Tibial nerve (tissue), 4 donors: ENCODE data around the gene ZBTB40. TPM values are rescaled to one million over a fixed set of nuclear protein-coding genes. Genes with fewer than 3 reads are reported as not detected.

Source experiments
- DNase-seq, 2 donors: peaks; one replicate each; pipeline ENCODE4 v3.0.0-alpha.2; 2019; ENCODE audit warnings: low spot score in 2 of 2
- H3K27ac ChIP-seq, 4 donors: fragments of 200-600 bp; sonication (generic) in 3 of 4; one replicate each; pipeline ENCODE4 v1.5.1; 2017 to 2019; ENCODE audit warnings: mild to moderate bottlenecking in 1 of 4
- H3K27me3 ChIP-seq, 2 donors: fragments of 200-600 bp; sonication (generic) in 1 of 2; one replicate each; pipeline versions ENCODE4 v1.5.1 to v1.6.0; 2017 to 2019
- H3K36me3 ChIP-seq, 3 donors: fragments of 200-600 bp; sonication (generic); one replicate each; pipeline ENCODE4 v1.5.1; 2018 to 2019
- H3K4me1 ChIP-seq, 4 donors: fragments of 200-600 bp; sonication (generic) in 3 of 4; one replicate each; pipeline ENCODE4 v1.5.1; 2017 to 2019
- H3K4me3 ChIP-seq, 4 donors: fragments of 200-600 bp; sonication (generic) in 3 of 4; one replicate each; pipeline ENCODE4 v1.5.1; 2017 to 2019; ENCODE audit warnings: mild to moderate bottlenecking in 1 of 4, moderate library complexity in 1 of 4
- H3K9me3 ChIP-seq, 4 donors: fragments of 200-600 bp; sonication (generic) in 3 of 4; one replicate each; pipeline ENCODE4 v1.5.1; 2017 to 2019
- EP300 ChIP-seq, 2 donors: sonication (generic); formaldehyde crosslinking; IDR thresholded peaks; one replicate each; pipeline ENCODE4 v1.6.1; 2017; ENCODE audit warnings: antibody characterized with exemption in 2 of 2, mild to moderate bottlenecking in 1 of 2
- POLR2A ChIP-seq, 2 donors: fragments of 450-650 bp; IDR thresholded peaks; one replicate each; pipeline ENCODE4 v1.6.1; 2017; ENCODE audit warnings: antibody characterized with exemption in 2 of 2, mild to moderate bottlenecking in 2 of 2, moderate library complexity in 2 of 2
- WGBS, 2 donors: methylation state at CpG; one replicate each; pipeline ENCODE4 v1.1.5; 2018; 5-methylcytosine and 5-hydroxymethylcytosine counted together
- total RNA-seq, 4 donors: library from RNA; depleted of rRNA; stranded (reverse); fragments of >200 nt; gene quantifications; one replicate each; pipeline ENCODE4 v1.1.0, GENCODE V29; 2016
- TF ChIP-seq, protein P1 (sequence below), 5 experiments: fragments of 200-600 bp in 3 of 5; fragments of 450-650 bp in 2 of 5; sonication (generic) in 3 of 5; IDR thresholded peaks; one replicate each; pipeline ENCODE4 v1.5.1; 2016 to 2019; ENCODE audit warnings: antibody characterized with exemption in 5 of 5, mild to moderate bottlenecking in 3 of 5, moderate library complexity in 2 of 5

The ZBTB40 gene
- total RNA-seq, 4 donors from 2014 or later, result 17.8 to 21.2 (median 18.2) TPM

DNA sequence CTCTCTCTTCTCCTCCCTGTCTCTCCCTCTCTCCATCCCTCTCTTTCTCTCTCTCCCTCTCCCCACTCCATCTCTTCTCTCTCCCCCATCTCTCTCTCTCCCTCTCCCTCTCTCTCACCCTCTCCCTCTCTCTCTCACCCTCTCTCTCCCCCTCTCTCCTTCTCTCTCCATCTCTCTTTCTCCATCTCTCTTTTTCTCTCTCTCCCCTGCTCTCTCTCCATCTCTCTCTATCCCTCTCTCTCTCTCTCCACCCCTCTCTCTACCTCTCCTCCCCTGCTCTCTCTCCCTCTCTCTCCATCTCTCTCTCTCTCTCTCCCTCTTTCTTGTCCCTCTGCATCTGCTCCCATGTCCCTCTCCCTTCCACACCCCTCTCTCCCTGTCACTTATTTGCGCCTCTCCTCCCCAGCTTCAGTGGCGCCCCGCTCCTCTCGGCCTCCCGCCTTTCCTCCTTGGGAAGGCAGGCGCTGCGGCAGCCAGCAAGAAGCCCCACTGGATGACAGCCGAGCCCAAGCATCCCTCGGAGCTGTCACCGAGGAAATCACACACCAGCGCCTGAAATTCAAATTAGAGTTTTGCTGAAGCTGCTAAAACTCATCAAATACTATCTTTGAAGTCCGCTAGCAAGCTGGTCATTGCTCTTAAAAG, 96.3 kb downstream of the ZBTB40 start:
- H3K9me3 ChIP-seq, result no peaks in the 10 kb centered on the region
- no peak overlapping the region for H3K4me3 ChIP-seq
- no peak for DNase-seq

DNA sequence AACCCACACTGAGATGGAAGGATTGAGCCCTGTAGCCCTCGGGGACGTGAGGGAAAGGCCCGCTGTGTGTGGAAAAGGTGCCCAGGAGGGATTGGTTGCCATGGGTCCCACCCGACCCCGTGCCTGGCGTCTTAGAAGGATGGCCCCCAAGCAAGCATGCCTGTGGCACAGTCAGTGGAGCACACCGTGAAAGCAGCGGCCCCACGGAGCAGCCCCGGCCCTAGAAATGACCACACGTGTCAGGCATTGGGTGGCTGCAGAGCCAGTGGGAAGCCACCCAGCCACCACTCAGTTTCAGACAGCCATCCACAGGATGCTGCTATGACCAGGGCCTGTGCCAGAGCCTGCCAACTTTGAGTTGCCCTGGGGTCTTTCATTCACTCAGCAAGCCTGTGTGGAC, 98.4 kb downstream of the ZBTB40 start:
- Histone ChIP-seq H3K36me3 (no peaks in the 10 kb centered on the region), H3K4me1 (peaks cover 0 to 8% (median 0%) of the 10 kb centered on the region in 4 donors), H3K27ac (no peak overlapping the region), H3K9me3 (no peaks in the 10 kb centered on the region), H3K4me3 (no peak overlapping the region), H3K27me3 (peaks cover 0 to 90% of the 10 kb centered on the region in 2 donors)
- 90 to 92% methylated on average over 9 of the region's 11 CpGs for WGBS, 2 donors
- TF ChIP-seq EP300 (IDR thresholded peaks at IDR 0.05) (no peak), POLR2A (IDR thresholded peaks at IDR 0.05) (no peak)
- TF ChIP-seq, protein P1, sequence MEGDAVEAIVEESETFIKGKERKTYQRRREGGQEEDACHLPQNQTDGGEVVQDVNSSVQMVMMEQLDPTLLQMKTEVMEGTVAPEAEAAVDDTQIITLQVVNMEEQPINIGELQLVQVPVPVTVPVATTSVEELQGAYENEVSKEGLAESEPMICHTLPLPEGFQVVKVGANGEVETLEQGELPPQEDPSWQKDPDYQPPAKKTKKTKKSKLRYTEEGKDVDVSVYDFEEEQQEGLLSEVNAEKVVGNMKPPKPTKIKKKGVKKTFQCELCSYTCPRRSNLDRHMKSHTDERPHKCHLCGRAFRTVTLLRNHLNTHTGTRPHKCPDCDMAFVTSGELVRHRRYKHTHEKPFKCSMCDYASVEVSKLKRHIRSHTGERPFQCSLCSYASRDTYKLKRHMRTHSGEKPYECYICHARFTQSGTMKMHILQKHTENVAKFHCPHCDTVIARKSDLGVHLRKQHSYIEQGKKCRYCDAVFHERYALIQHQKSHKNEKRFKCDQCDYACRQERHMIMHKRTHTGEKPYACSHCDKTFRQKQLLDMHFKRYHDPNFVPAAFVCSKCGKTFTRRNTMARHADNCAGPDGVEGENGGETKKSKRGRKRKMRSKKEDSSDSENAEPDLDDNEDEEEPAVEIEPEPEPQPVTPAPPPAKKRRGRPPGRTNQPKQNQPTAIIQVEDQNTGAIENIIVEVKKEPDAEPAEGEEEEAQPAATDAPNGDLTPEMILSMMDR (IDR thresholded peaks at IDR 0.05), result no peak
- no peak for DNase-seq

More for the DNA sequence above, 96.3 kb downstream of the ZBTB40 start:
- WGBS, 2 donors, result 10 to 14% methylated on average over 12 of the region's 12 CpGs
- no peaks in the 10 kb centered on the region for H3K36me3 ChIP-seq
- no peak for TF ChIP-seq POLR2A (IDR thresholded peaks at IDR 0.05)
- TF ChIP-seq, protein P1 (IDR thresholded peaks at IDR 0.05), result no peak
- no peak for TF ChIP-seq EP300 (IDR thresholded peaks at IDR 0.05)
- peaks cover 0 to 85% of the 10 kb centered on the region in 2 donors for H3K27me3 ChIP-seq
- no peak overlapping the region for H3K27ac ChIP-seq
- peaks cover 0 to under 1% (median 0%) of the 10 kb centered on the region in 4 donors for H3K4me1 ChIP-seq

DNA sequence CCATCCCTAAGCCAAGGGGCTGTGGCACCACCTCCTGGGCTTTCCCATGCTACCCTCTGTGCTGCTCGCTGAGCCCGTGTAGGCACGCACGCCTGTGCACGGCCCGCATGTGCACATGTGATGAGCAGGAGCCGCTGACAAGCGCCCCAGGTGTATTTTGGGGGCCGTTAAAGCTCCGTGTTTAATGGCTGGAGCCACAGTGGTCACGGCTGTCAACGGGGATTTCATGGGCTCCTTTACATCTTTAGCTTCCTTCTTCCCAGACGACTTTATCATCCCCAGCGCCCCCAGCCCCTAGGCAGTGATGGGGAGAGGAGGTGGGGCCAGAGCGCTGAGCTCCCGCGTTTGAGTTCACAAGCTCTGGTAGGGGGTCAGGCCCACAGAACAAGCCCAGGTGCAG, 99.9 kb downstream of the ZBTB40 start:
- peaks cover 0 to 15% (median 0%) of the 10 kb centered on the region in 4 donors for H3K4me1 ChIP-seq
- no peak overlapping the region for H3K27ac ChIP-seq
- no peaks in the 10 kb centered on the region for H3K36me3 ChIP-seq
- no peak for DNase-seq
- no peak for TF ChIP-seq EP300 (IDR thresholded peaks at IDR 0.05)
- TF ChIP-seq POLR2A (IDR thresholded peaks at IDR 0.05), result no peak
- TF ChIP-seq, protein P1 (IDR thresholded peaks at IDR 0.05), result no peak
- H3K27me3 ChIP-seq, result peaks cover 0 to 94% of the 10 kb centered on the region in 2 donors
- WGBS, 2 donors, result 48 to 59% methylated on average over 17 of the region's 17 CpGs
- H3K4me3 ChIP-seq, result no peak overlapping the region
- H3K9me3 ChIP-seq, result no peaks in the 10 kb centered on the region

DNA sequence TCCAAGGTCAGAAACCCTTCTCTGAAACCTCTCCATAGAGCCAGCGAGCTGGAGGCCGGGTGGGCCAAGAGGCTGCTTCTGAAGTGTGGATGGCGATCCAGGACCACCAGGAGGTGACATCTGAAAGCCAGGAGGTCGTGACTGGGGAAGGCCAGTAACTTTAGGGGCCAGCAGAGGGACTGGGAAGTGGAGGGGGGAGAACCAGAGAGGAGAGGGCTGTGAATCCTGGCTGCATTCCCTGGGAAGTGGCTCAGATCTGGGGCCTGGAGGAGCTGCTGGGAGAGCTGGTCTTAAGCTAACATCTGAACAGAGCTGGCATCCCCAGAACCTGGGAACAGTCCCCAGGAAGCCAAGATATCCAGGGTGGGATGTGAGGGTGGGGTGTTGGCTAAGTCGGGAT, 100.4 kb downstream of the ZBTB40 start:
- peaks cover 0 to 18% (median 0%) of the 10 kb centered on the region in 4 donors for H3K4me1 ChIP-seq
- TF ChIP-seq POLR2A (IDR thresholded peaks at IDR 0.05) (no peak), EP300 (IDR thresholded peaks at IDR 0.05) (no peak)
- TF ChIP-seq, protein P1 (IDR thresholded peaks at IDR 0.05), result no peak
- H3K9me3 ChIP-seq, result no peaks in the 10 kb centered on the region
- no peaks in the 10 kb centered on the region for H3K36me3 ChIP-seq
- WGBS, 2 donors, result 42 to 53% methylated on average over 5 of the region's 5 CpGs
- no peak overlapping the region for H3K4me3 ChIP-seq
- no peak for DNase-seq
- H3K27me3 ChIP-seq, result peaks cover 0 to 93% of the 10 kb centered on the region in 2 donors
- no peak overlapping the region for H3K27ac ChIP-seq

DNA sequence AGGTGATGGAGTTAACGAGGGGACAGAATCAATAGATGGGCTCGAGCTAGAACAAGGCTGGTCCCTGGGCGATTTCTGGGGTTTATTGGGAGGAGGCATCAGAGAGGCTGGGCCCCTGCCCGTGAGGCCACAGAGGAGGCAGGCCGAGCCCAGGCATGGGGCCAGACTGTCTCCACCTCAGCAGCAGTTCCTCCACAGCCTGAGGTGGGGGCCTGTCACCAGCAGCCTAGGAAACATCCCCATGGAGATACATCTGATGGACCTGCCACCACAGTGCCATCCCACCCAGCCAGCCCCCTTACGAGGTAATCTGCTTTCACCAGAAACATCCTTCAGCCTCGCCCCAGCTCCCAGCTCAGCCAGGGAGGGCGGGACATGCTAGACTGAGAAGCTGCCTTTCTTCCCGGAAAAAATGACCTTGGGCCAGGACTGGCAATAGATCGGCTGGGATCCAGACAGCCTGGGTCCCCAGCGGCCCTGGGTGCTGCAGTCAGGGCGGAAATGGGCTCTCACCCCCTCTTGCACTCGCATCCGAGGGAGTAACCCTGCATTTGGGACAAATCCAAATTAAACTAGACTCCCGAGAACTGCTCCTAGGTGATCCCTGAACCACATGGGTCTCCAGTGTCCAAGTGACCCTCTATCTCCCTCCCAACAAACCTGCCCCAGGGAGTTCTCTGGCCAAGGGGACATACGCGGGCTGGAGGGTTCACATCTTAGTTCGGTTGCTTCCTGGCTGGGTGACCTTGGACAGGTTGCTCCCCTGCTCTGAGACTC, 101.6 kb downstream of the ZBTB40 start:
- peaks cover 0 to 18% (median 0%) of the 10 kb centered on the region in 4 donors for H3K4me1 ChIP-seq
- no peaks in the 10 kb centered on the region for H3K36me3 ChIP-seq
- TF ChIP-seq, protein P1 (IDR thresholded peaks at IDR 0.05), result no peak
- no peak for TF ChIP-seq POLR2A (IDR thresholded peaks at IDR 0.05)
- TF ChIP-seq EP300 (IDR thresholded peaks at IDR 0.05), result no peak
- H3K4me3 ChIP-seq, result no peak overlapping the region
- H3K9me3 ChIP-seq, result no peaks in the 10 kb centered on the region
- H3K27me3 ChIP-seq, result peaks cover 0 to 91% of the 10 kb centered on the region in 2 donors
- WGBS, 2 donors, result 40 to 53% methylated on average over 15 to 17 of the region's 18 CpGs
- no peak for DNase-seq
- H3K27ac ChIP-seq, result no peak overlapping the region
